ENCODE results near the gene ACAN. TPM values are rescaled to one million over a fixed set of nuclear protein-coding genes. Genes with fewer than 3 reads are reported as not detected.

Gene ACAN
- total and polyA plus RNA-seq, 4 donors, result 11.5 to 25.5 (median 17.4) TPM

DNA sequence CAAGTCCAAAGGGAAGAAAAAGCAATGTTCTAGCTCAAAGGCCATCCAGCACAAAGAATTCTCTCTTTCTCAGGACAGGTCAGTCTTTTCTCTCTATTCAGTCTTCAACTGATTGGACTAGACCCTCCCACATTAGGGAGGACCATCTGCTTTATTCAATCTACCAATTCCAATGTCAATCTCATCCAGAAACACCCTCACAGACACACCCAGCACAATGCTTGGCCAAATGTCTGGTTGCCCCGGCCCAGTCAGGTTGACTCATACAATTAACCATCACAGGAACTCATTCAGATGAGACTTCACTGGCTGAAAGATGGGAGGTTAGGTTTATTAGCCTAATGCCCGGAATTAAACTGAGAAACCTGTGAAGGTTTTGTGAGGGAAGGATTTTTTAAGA, 32.4 kb downstream of the ACAN start:
- H3K36me3 ChIP-seq (ENCODE audit: control insufficient read depth, insufficient read depth, low read length), result peaks cover 4% of the 10 kb centered on the region

DNA sequence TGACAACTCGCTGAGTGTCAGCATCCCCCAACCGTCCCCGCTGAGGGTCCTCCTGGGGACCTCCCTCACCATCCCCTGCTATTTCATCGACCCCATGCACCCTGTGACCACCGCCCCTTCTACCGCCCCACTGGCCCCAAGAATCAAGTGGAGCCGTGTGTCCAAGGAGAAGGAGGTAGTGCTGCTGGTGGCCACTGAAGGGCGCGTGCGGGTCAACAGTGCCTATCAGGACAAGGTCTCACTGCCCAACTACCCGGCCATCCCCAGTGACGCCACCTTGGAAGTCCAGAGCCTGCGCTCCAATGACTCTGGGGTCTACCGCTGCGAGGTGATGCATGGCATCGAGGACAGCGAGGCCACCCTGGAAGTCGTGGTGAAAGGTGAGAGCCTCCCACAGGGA, 35.4 kb downstream of the ACAN start:
- Histone ChIP-seq H3K4me1 (ENCODE audit: control insufficient read depth, insufficient read depth, low read length) (peaks cover 23% of the 10 kb centered on the region), H3K4me3 (ENCODE audit: low read depth, low read length) (no peak overlapping the region), H3K9me3 (ENCODE audit: control insufficient read depth, insufficient read depth, low read length) (no peaks in the 10 kb centered on the region), H3K27ac (ENCODE audit: low read depth, low read length) (no peak overlapping the region), H3K36me3 (ENCODE audit: control insufficient read depth, insufficient read depth, low read length) (peaks cover 11% of the 10 kb centered on the region), H3K27me3 (ENCODE audit: control insufficient read depth, insufficient read depth, low read length) (no peaks in the 10 kb centered on the region)
- DNase-seq (ENCODE audit: low read depth in 4 of 6, low spot score in 6 of 6), result no peak
- WGBS (ENCODE audit: insufficient coverage), result 92% methylated on average over 16 of the region's 18 CpGs

More for the DNA sequence above, 32.4 kb downstream of the ACAN start:
- H3K27ac ChIP-seq (ENCODE audit: low read depth, low read length), result no peak overlapping the region
- no peaks in the 10 kb centered on the region for H3K27me3 ChIP-seq (ENCODE audit: control insufficient read depth, insufficient read depth, low read length)
- no peaks in the 10 kb centered on the region for H3K9me3 ChIP-seq (ENCODE audit: control insufficient read depth, insufficient read depth, low read length)
- WGBS (ENCODE audit: insufficient coverage), result no CpG with 5 or more reads among the region's 2 CpGs
- H3K4me1 ChIP-seq (ENCODE audit: control insufficient read depth, insufficient read depth, low read length), result peaks cover 36% of the 10 kb centered on the region
- DNase-seq (ENCODE audit: low read depth in 4 of 6, low spot score in 6 of 6), result no peak
- no peak overlapping the region for H3K4me3 ChIP-seq (ENCODE audit: low read depth, low read length)

DNA sequence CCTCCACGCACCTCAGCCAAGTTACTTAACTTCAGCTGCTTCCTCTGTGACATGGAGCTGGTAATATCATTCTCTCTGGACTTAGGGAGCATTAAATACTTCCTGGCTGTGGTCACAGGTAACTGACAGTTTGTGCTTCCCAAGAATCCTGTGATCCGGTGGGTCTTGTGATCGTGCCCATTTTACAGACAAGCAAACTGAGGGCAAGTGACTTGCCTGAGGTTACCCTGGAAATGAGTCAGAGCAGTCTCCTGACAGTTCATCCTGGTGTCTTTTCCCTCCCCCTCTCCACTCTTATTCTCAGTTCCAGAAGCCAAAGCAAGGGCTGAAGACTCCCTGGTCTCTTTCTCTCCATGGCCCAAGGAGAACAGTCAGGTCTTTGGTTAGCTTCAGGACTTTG, 35.9 kb downstream of the ACAN start:
- H3K4me1 ChIP-seq (ENCODE audit: control insufficient read depth, insufficient read depth, low read length), result peaks cover 19% of the 10 kb centered on the region
- WGBS (ENCODE audit: insufficient coverage), result 96% methylated on average over 2 of the region's 3 CpGs
- H3K27me3 ChIP-seq (ENCODE audit: control insufficient read depth, insufficient read depth, low read length), result no peaks in the 10 kb centered on the region
- H3K4me3 ChIP-seq (ENCODE audit: low read depth, low read length), result no peak overlapping the region
- no peak overlapping the region for H3K27ac ChIP-seq (ENCODE audit: low read depth, low read length)
- no peak for DNase-seq (ENCODE audit: low read depth in 4 of 6, low spot score in 6 of 6)
- H3K36me3 ChIP-seq (ENCODE audit: control insufficient read depth, insufficient read depth, low read length), result peaks cover 11% of the 10 kb centered on the region
- H3K9me3 ChIP-seq (ENCODE audit: control insufficient read depth, insufficient read depth, low read length), result no peaks in the 10 kb centered on the region

DNA sequence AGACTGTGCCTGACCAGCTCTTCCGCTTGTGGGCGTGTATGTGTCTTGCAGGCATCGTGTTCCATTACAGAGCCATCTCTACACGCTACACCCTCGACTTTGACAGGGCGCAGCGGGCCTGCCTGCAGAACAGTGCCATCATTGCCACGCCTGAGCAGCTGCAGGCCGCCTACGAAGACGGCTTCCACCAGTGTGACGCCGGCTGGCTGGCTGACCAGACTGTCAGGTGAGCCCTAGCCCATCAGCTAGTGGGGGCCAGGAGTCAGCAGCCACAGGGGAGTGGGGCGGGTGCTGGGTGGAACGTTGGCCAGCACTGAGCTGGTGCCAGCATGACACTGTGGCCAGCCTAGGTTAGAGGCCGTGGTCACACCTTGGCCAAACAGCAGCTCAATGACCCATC, 36.7 kb downstream of the ACAN start:
- 93% methylated on average over 16 of the region's 16 CpGs for WGBS (ENCODE audit: insufficient coverage)
- no peaks in the 10 kb centered on the region for H3K27me3 ChIP-seq (ENCODE audit: control insufficient read depth, insufficient read depth, low read length)
- peaks cover 12% of the 10 kb centered on the region for H3K4me1 ChIP-seq (ENCODE audit: control insufficient read depth, insufficient read depth, low read length)
- no peak overlapping the region for H3K27ac ChIP-seq (ENCODE audit: low read depth, low read length)
- no peaks in the 10 kb centered on the region for H3K9me3 ChIP-seq (ENCODE audit: control insufficient read depth, insufficient read depth, low read length)
- H3K4me3 ChIP-seq (ENCODE audit: low read depth, low read length), result no peak overlapping the region
- DNase-seq (ENCODE audit: low read depth in 4 of 6, low spot score in 6 of 6), result no peak
- H3K36me3 ChIP-seq (ENCODE audit: control insufficient read depth, insufficient read depth, low read length), result peaks cover 11% of the 10 kb centered on the region

DNA sequence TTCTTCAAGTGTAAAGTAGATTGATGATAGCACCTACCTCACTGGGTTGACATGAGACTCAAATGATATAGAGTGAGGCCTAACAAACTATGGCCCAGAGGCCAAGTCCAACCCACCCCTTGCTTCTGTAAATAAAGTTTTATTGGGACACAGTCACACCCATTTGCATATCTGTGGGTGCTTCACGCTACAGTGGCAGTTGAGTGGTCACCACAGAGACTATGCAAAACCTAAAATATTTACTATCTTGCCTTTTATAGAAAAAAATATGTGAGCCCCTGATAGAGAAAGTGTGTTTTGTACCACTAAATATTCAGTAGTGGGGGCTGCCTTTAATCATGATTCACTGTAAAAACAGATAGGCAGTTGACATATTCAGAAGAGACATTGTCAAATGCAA, 38.0 kb downstream of the ACAN start:
- no CpG with 5 or more reads among the region's 1 CpG for WGBS (ENCODE audit: insufficient coverage)
- no peaks in the 10 kb centered on the region for H3K27me3 ChIP-seq (ENCODE audit: control insufficient read depth, insufficient read depth, low read length)
- no peak for DNase-seq (ENCODE audit: low read depth in 4 of 6, low spot score in 6 of 6)

DNA sequence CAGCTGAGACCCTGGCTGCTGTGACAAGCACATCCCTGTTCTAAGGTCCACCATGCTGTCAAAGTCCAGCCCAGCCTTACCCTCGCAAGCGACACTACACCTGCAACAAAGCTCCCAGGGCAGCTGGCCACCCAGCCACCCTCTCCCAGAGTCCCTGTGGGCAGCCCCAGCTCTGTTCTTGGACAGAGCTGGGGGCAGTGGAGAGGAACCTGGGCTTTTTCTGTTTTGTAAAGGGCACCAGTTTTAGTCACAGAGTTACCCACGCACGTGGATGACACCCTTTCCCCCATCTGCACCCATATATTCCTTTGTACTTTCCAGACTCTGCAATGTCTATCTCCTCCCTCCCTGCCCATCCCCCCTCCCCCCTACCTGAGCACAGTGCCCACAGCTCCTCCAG, 38.9 kb downstream of the ACAN start:
- WGBS (ENCODE audit: insufficient coverage), result 100% methylated on average over 2 of the region's 4 CpGs
- Histone ChIP-seq H3K36me3 (ENCODE audit: control insufficient read depth, insufficient read depth, low read length) (peaks cover 17% of the 10 kb centered on the region), H3K27me3 (ENCODE audit: control insufficient read depth, insufficient read depth, low read length) (no peaks in the 10 kb centered on the region), H3K9me3 (ENCODE audit: control insufficient read depth, insufficient read depth, low read length) (no peaks in the 10 kb centered on the region), H3K4me1 (ENCODE audit: control insufficient read depth, insufficient read depth, low read length) (peaks cover 5% of the 10 kb centered on the region), H3K4me3 (ENCODE audit: low read depth, low read length) (no peak overlapping the region), H3K27ac (ENCODE audit: low read depth, low read length) (no peak overlapping the region)
- DNase-seq (ENCODE audit: low read depth in 4 of 6, low spot score in 6 of 6), result no peak

More for the DNA sequence above, 38.0 kb downstream of the ACAN start:
- Histone ChIP-seq H3K36me3 (ENCODE audit: control insufficient read depth, insufficient read depth, low read length) (peaks cover 14% of the 10 kb centered on the region), H3K27ac (ENCODE audit: low read depth, low read length) (no peak overlapping the region), H3K4me1 (ENCODE audit: control insufficient read depth, insufficient read depth, low read length) (peaks cover 12% of the 10 kb centered on the region), H3K9me3 (ENCODE audit: control insufficient read depth, insufficient read depth, low read length) (no peaks in the 10 kb centered on the region), H3K4me3 (ENCODE audit: low read depth, low read length) (no peak overlapping the region)

DNA sequence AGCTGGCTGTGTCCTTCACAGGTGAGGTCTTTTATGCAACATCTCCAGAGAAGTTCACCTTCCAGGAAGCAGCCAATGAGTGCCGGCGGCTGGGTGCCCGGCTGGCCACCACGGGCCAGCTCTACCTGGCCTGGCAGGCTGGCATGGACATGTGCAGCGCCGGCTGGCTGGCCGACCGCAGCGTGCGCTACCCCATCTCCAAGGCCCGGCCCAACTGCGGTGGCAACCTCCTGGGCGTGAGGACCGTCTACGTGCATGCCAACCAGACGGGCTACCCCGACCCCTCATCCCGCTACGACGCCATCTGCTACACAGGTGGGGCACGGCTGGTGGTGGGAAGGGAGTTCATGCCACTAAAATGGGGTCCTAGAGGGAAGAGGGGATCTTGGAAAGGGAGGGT, 40.1 kb downstream of the ACAN start:
- no peaks in the 10 kb centered on the region for H3K27me3 ChIP-seq (ENCODE audit: control insufficient read depth, insufficient read depth, low read length)
- no peaks in the 10 kb centered on the region for H3K4me1 ChIP-seq (ENCODE audit: control insufficient read depth, insufficient read depth, low read length)
- no peak overlapping the region for H3K4me3 ChIP-seq (ENCODE audit: low read depth, low read length)
- no peak overlapping the region for H3K27ac ChIP-seq (ENCODE audit: low read depth, low read length)
- no peak for DNase-seq (ENCODE audit: low read depth in 4 of 6, low spot score in 6 of 6)
- no peaks in the 10 kb centered on the region for H3K9me3 ChIP-seq (ENCODE audit: control insufficient read depth, insufficient read depth, low read length)
- peaks cover 20% of the 10 kb centered on the region for H3K36me3 ChIP-seq (ENCODE audit: control insufficient read depth, insufficient read depth, low read length)
- 93% methylated on average over 21 of the region's 21 CpGs for WGBS (ENCODE audit: insufficient coverage)

DNA sequence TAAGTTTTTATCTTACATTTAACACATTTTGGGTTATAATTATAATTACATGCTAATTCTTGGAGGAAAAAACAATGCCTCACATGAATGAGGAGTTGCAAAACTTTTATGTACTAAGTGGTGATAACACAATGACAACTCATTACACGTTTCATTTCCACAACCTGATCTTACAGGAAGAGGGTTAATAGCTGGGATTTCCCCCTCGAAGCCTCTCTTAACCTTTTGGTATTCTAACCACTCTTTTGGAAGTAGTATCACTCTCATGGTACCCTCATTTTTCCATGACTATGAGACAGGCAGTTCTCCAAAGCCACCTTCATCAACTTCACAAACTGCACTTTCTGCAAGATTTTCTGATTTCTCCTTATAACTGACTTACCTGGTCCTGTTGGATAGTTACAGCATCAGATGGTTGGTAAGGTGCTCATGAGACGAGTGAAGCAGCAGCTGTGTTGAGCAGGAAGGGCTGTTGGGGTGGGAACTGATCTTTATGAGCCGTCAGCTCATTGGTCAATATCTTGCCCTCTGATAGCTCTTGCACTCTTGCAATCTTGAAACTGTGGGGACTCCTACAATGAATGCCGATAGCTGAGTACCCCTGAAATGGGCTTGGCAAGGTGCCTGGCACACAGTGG, 41.6 kb downstream of the ACAN start:
- no peak overlapping the region for H3K27ac ChIP-seq (ENCODE audit: low read depth, low read length)
- no peaks in the 10 kb centered on the region for H3K27me3 ChIP-seq (ENCODE audit: control insufficient read depth, insufficient read depth, low read length)
- H3K4me3 ChIP-seq (ENCODE audit: low read depth, low read length), result no peak overlapping the region
- H3K4me1 ChIP-seq (ENCODE audit: control insufficient read depth, insufficient read depth, low read length), result no peaks in the 10 kb centered on the region
- peaks cover 19% of the 10 kb centered on the region for H3K36me3 ChIP-seq (ENCODE audit: control insufficient read depth, insufficient read depth, low read length)
- 77% methylated on average over 5 of the region's 5 CpGs for WGBS (ENCODE audit: insufficient coverage)
- no peak for DNase-seq (ENCODE audit: low read depth in 4 of 6, low spot score in 6 of 6)
- H3K9me3 ChIP-seq (ENCODE audit: control insufficient read depth, insufficient read depth, low read length), result no peaks in the 10 kb centered on the region

DNA sequence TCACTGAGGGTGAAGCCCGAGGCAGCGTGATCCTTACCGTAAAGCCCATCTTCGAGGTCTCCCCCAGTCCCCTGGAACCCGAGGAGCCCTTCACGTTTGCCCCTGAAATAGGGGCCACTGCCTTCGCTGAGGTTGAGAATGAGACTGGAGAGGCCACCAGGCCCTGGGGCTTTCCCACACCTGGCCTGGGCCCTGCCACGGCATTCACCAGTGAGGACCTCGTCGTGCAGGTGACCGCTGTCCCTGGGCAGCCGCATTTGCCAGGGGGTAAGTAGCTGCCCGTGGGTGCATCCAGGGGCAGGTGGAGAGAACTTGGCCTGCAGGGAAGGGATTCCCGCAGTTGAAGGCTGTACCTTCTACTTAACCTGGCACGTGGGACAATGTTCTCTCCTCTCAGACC, 42.4 kb downstream of the ACAN start:
- H3K9me3 ChIP-seq (ENCODE audit: control insufficient read depth, insufficient read depth, low read length), result no peaks in the 10 kb centered on the region
- no peak for DNase-seq (ENCODE audit: low read depth in 4 of 6, low spot score in 6 of 6)
- H3K4me3 ChIP-seq (ENCODE audit: low read depth, low read length), result no peak overlapping the region
- H3K36me3 ChIP-seq (ENCODE audit: control insufficient read depth, insufficient read depth, low read length), result peaks cover 19% of the 10 kb centered on the region
- 93% methylated on average over 15 of the region's 15 CpGs for WGBS (ENCODE audit: insufficient coverage)
- H3K27me3 ChIP-seq (ENCODE audit: control insufficient read depth, insufficient read depth, low read length), result no peaks in the 10 kb centered on the region
- no peaks in the 10 kb centered on the region for H3K4me1 ChIP-seq (ENCODE audit: control insufficient read depth, insufficient read depth, low read length)
- no peak overlapping the region for H3K27ac ChIP-seq (ENCODE audit: low read depth, low read length)

DNA sequence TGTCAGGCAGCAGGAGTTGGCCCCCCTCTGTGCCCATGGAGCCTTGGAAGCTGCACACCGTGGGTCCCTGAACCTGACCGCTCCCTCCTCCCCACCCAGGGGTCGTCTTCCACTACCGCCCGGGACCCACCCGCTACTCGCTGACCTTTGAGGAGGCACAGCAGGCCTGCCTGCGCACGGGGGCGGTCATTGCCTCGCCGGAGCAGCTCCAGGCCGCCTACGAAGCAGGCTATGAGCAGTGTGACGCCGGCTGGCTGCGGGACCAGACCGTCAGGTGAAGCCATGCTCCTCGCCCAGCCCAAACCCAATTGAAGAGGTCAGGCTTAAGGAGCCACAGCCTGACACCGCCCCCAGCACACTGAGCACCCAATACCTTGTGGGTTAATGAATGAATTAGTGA, 43.9 kb downstream of the ACAN start:
- no peaks in the 10 kb centered on the region for H3K9me3 ChIP-seq (ENCODE audit: control insufficient read depth, insufficient read depth, low read length)
- H3K27ac ChIP-seq (ENCODE audit: low read depth, low read length), result no peak overlapping the region
- WGBS (ENCODE audit: insufficient coverage), result 86% methylated on average over 18 of the region's 20 CpGs
- DNase-seq (ENCODE audit: low read depth in 4 of 6, low spot score in 6 of 6), result no peak
- peaks cover 16% of the 10 kb centered on the region for H3K36me3 ChIP-seq (ENCODE audit: control insufficient read depth, insufficient read depth, low read length)
- H3K27me3 ChIP-seq (ENCODE audit: control insufficient read depth, insufficient read depth, low read length), result no peaks in the 10 kb centered on the region
- no peaks in the 10 kb centered on the region for H3K4me1 ChIP-seq (ENCODE audit: control insufficient read depth, insufficient read depth, low read length)
- no peak overlapping the region for H3K4me3 ChIP-seq (ENCODE audit: low read depth, low read length)
